ENCODE results near the gene NRAS. TPM values are rescaled to one million over a fixed set of nuclear protein-coding genes. Genes with fewer than 3 reads are reported as not detected.

NRAS gene
- 10 to 100 TPM; 10.4 to 24.5 (median 16.3) TPM for total RNA-seq
- long read RNA-seq, full-length matches to known transcripts = 1 of 1 reads
- long read RNA-seq, partial matches to known transcripts = 0 of 1 reads
- long read RNA-seq, other reads (novel, unspliced or antisense) = 0 of 1 reads

DNA sequence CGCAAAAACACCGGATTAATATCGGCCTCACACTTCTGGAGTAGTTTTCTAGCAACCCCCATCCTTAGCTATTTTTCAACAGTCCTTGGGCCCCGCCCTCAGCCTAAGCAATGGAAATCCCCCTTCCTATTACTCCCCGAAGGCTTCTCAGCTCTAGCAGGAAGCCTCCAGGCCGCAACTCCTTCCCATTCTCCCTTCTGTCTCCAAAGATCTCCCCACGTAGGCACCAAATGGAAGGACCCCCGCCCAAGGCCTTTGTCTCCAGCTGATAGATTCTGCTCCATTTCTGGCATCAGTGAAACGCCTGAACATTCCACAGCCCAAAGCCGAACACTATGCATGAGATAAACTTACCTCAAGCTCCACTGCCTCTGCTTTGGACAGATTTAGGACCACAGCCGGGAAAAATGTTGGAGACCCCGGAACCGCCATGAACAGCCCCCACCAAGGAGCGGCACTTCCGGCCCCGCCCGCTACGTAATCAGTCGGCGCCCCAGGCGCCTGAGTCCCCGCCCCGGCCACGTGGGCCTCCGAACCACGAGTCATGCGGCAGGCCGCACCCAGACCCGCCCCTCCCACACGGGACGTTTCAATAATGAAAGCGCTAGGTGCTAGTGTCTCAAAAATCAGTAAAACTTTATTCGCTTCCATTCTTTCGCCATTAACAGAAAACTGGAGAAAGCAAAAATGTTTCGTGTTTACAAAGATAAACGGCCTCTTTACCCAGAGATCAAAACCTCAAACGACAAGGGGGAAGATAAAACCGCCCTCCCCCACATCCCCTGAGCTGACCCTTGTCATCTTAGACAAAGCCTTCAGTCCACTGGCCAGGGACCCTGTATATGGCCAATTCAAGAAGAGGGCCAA lies at the start of gene NRAS:
Gene NRAS (minus strand): TSS at position 468 of the 867 bp plus-strand sequence. CDS start 611 bp downstream, outside the sequence.
- Histone ChIP-seq H3K27ac (peak within 1 kb of the TSS; percentile 69 to 93 (median 83)), H3K9me3 (no peaks in the 10 kb centered on the region), H3K36me3 (peaks cover 4 to 53% (median 13%) of the 10 kb centered on the region in 4 donors), H3K4me1 (peaks cover 0 to 33% (median 10%) of the 10 kb centered on the region in 4 donors), H3K27me3 (no peaks in the 10 kb centered on the region), H3K4me3 (peak within 1 kb of the TSS; percentile 85 to 89 (median 87))
- TF ChIP-seq, protein P1, sequence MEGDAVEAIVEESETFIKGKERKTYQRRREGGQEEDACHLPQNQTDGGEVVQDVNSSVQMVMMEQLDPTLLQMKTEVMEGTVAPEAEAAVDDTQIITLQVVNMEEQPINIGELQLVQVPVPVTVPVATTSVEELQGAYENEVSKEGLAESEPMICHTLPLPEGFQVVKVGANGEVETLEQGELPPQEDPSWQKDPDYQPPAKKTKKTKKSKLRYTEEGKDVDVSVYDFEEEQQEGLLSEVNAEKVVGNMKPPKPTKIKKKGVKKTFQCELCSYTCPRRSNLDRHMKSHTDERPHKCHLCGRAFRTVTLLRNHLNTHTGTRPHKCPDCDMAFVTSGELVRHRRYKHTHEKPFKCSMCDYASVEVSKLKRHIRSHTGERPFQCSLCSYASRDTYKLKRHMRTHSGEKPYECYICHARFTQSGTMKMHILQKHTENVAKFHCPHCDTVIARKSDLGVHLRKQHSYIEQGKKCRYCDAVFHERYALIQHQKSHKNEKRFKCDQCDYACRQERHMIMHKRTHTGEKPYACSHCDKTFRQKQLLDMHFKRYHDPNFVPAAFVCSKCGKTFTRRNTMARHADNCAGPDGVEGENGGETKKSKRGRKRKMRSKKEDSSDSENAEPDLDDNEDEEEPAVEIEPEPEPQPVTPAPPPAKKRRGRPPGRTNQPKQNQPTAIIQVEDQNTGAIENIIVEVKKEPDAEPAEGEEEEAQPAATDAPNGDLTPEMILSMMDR (IDR thresholded peaks at IDR 0.05) = no peak
- TF ChIP-seq POLR2A (IDR thresholded peaks at IDR 0.05) = peak; percentile 63
- ATAC-seq = peak; percentile 93 to 98 (median 96)
- intact Hi-C loops (cut with DNase I) = no loop called here
- peak; percentile 95 to 96 (median 96) for DNase-seq
- 0% methylated on average over 32 of the region's 38 CpGs for WGBS (ENCODE audit: insufficient coverage, low coverage, low lambda C conversion rate, missing lambda C conversion rate)

DNA sequence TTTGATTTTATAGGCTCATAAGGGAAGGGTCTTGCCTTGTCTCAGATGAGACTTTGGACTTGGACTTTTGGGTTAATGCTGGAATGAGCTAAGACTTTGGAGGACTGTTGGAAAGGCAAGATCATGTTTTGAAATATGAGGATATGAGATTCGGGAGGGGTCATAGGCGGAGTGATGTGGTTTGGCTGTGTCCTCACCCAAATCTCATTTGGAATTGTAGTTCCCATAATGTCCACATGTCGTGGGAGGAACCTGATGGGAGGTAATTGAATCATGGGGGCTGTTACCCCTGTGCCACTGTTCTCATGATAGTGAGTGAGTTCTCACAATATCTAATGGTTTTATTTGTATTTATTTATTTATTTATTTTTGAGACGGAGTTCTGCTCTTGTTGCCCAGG lies 48.1 kb upstream of the NRAS start:
- DNase-seq = no peak
- 92% methylated on average over 4 of the region's 4 CpGs for WGBS (ENCODE audit: insufficient coverage, low coverage, low lambda C conversion rate, missing lambda C conversion rate)

DNA sequence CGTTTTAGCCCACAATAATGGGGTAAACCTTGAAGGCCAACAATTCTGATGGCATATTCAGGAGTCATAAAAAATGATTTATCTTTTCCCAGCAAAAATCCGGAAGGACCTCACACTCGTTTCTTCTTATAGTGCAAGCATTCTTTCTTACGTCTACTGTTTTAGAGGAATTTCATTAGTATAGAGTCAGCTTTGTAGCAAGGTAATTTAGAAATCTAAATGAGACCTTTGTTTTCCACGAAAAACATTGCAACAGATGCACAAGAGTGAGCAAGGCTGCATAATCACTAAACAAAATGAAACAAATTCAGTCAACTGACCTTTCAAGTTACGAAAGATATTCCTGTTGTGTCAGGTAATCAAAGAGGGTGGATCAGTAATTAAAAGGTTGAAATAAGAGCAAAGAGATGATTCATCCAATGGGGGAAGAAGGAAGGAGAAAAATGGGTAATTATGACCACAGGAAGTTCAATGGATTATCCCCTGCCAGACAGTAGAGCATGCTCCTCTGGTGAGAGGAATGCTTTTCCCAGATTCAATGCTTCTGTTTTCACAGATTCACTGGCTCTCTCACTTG lies 41.8 kb upstream of the NRAS start:
- WGBS (ENCODE audit: insufficient coverage, low coverage, low lambda C conversion rate, missing lambda C conversion rate) = 20% methylated on average over 6 of the region's 6 CpGs
- H3K36me3 ChIP-seq = no peaks in the 10 kb centered on the region
- H3K4me1 ChIP-seq = peaks cover 0 to 32% (median 10%) of the 10 kb centered on the region in 4 donors
- no peaks in the 10 kb centered on the region for H3K9me3 ChIP-seq
- intact Hi-C loops (cut with DNase I) = no loop called here
- ATAC-seq (peak in 1 of 4 donors; percentile 2), DNase-seq (no peak)
- H3K27me3 ChIP-seq = no peaks in the 10 kb centered on the region
- TF ChIP-seq, protein P1 (IDR thresholded peaks at IDR 0.05) = no peak
- no peak for TF ChIP-seq POLR2A (IDR thresholded peaks at IDR 0.05)
- peak overlapping the region; percentile 99 to 100 (median 100) for H3K27ac ChIP-seq
- H3K4me3 ChIP-seq = peak overlapping the region; percentile 83 to 86 (median 83)

More for the DNA sequence above, 48.1 kb upstream of the NRAS start:
- no peak for ATAC-seq
- intact Hi-C loops (cut with DNase I) = no loop called here
- Histone ChIP-seq H3K9me3 (no peaks in the 10 kb centered on the region), H3K4me3 (no peak overlapping the region), H3K27ac (no peak overlapping the region), H3K36me3 (peaks cover 0 to 3% (median 0%) of the 10 kb centered on the region in 4 donors), H3K4me1 (no peaks in the 10 kb centered on the region), H3K27me3 (no peaks in the 10 kb centered on the region)
- TF ChIP-seq POLR2A (IDR thresholded peaks at IDR 0.05) = no peak
- TF ChIP-seq, protein P1 (IDR thresholded peaks at IDR 0.05) = no peak

DNA sequence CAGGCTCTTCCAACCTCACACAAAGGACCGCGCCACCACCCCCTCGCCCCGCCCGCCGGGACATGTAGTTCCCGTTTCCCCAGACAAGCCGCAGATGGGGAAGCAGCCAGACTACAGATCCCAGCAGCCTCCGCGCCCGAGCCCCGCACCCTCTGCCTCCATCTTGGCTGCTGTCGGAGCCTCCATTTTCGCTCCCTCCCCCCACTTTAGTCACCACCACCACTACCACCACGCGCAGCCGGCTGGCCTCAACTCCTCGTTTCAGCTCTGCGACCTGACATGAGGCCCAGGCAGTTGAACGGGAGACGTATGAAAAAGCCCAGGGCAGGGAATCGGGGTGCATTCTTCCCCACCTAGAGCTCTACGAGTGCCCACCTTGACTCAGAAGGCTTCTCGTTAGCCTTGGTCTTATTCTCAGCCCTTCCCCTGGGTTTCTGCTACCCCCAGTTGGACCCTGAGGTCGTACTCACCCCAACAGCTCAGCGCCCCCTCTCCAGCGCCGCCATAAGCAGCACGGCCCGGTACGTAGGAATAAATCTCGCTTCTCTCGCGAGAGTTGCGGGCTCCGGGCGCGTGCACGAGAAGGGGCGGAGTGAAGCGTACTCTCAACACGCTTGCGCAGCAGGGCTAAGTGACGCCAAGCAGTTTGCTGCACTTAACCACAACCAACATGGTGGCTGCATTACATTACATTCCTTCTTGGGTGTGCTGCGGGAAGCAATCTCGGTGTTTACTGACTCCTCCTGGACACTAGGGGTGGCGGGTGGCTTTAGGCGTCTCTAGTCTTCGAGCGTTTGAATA lies 41.1 kb upstream of the NRAS start, which contains the start of gene CSDE1:
Gene CSDE1 (minus strand): TSS at position 530 of the 801 bp plus-strand sequence. CDS start 18,094 bp downstream, outside the sequence.
- H3K27ac ChIP-seq = peak within 1 kb of the TSS; percentile 99 to 100 (median 100)
- H3K4me1 ChIP-seq = peaks cover 0 to 39% (median 12%) of the 10 kb centered on the region in 4 donors
- ATAC-seq (peak; percentile 93 to 98 (median 96)), DNase-seq (peak; percentile 97 to 98 (median 98))
- peak within 1 kb of the TSS; percentile 83 to 86 (median 83) for H3K4me3 ChIP-seq
- H3K9me3 ChIP-seq = no peaks in the 10 kb centered on the region
- 0% methylated on average over 23 of the region's 50 CpGs for WGBS (ENCODE audit: insufficient coverage, low coverage, low lambda C conversion rate, missing lambda C conversion rate)
- no peaks in the 10 kb centered on the region for H3K36me3 ChIP-seq
- H3K27me3 ChIP-seq = no peaks in the 10 kb centered on the region
- peak; percentile 90 for TF ChIP-seq POLR2A (IDR thresholded peaks at IDR 0.05)
- TF ChIP-seq, protein P1 (IDR thresholded peaks at IDR 0.05) = peak; percentile 5 to 29 (median 20)
- intact Hi-C loops (cut with DNase I) = no loop called here

Data from right lobe of liver (tissue), 6 donors.